Measurements from ENCODE around the gene HOXD8.

HOXD8 gene

DNA sequence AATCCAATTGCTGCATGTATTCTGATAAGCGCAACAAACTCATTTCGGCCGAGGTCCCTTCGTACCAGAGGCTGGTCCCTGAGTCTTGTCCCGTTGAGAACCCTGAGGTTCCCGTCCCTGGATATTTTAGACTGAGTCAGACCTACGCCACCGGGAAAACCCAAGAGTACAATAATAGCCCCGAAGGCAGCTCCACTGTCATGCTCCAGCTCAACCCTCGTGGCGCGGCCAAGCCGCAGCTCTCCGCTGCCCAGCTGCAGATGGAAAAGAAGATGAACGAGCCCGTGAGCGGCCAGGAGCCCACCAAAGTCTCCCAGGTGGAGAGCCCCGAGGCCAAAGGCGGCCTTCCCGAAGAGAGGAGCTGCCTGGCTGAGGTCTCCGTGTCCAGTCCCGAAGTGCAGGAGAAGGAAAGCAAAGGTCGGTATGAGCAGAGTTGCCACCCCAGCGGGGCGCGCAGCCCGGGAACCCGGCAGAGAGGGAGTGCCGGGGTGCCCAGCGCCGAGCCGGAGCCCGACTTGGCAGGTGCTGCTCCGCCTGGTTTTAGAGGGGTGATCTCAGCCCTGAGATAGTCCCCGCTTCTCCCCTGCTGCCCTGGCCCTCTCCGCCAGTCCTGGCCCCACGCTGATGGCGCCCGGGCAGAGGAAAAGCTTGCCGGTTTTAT is 12.2 kb upstream of the HOXD8 start:
- no peak for DNase-seq

DNA sequence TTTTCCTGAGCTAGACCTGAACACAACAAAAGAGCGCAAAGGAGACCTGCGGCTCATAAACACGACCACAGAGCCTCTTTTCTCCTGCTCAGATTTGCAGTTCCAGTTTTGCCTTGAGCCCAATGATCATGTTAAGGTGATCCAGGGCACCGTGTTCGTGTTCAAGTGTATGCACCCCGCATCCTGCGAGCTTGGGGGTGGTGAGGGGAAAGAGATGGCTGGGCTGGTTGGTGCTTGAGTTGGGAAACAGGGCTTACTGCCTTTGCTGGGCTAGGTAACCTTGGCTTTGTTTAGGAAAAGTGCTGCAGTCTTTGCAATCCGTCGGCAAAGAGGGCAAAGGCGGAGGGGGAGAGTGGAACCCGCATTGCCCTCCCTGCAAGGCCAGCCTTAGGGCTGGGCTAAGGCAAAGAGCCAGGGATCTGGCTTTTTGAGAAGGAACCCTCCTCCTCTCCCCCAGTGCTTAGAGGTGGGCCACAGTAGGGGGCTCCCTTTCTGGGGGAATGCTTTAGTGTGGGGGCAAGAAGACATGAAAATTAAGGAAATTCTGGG is 11.6 kb upstream of the HOXD8 start:
- DNase-seq, result no peak

DNA sequence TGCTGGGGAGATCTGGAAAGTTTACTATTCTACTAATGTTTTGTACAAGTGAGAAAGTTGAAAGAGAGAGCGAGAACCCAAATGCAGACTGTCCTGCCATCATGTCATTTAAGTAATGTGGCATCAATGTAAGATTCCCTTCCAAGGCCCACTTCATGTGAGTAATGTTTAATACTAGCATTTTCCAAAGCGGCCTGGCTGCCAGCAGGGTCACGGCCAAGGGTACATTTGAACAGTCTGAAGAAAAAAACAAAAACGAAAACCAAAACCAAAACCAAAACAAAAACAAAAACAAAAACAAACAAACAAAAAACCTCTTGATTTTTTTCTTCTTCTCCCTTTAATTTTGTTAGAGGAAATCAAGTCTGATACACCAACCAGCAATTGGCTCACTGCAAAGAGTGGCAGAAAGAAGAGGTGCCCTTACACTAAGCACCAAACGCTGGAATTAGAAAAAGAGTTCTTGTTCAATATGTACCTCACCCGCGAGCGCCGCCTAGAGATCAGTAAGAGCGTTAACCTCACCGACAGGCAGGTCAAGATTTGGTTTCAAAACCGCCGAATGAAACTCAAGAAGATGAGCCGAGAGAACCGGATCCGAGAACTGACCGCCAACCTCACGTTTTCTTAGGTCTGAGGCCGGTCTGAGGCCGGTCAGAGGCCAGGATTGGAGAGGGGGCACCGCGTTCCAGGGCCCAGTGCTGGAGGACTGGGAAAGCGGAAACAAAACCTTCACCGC is 10.7 kb upstream of the HOXD8 start:
- DNase-seq, result no peak

DNA sequence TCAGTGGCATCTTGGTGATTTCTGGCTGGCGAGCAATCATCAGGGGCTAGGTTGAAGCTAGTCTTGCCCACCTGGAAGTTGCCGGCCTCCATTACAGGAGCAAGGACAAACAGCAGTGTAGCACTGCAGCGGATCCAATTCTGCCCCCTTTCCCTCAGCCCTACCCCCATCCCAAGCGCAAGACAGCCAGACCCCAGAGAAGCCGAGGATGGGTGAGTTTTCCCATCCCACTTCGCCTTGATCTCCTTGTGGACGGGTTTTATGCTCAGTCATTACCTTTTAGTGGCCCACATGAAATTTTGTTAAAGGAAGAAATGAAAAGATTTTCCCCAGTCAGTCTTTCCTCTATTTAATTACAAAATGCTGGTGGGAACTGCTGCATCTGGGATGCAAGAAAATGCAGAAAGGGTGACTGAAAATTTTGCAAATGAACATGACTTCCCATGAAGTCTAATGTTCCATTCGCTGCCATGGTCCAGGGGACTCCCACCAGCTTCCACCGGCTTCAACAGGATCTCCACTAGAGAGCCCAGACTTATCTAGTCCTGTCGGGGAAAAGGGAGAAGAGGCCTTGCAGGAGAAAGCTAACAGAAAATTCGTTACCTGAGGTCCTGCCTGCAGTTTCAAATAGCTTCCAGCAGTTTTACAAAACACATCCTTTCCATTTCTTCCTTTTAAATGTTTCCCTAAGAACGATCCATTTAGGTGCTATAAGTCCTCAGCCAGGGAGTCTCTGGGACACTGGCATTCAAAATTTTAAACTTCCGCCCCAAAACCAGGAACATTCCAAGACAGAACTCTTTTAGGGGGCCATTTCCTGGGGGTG is 8.9 kb upstream of the HOXD8 start:
- no peak for DNase-seq

DNA sequence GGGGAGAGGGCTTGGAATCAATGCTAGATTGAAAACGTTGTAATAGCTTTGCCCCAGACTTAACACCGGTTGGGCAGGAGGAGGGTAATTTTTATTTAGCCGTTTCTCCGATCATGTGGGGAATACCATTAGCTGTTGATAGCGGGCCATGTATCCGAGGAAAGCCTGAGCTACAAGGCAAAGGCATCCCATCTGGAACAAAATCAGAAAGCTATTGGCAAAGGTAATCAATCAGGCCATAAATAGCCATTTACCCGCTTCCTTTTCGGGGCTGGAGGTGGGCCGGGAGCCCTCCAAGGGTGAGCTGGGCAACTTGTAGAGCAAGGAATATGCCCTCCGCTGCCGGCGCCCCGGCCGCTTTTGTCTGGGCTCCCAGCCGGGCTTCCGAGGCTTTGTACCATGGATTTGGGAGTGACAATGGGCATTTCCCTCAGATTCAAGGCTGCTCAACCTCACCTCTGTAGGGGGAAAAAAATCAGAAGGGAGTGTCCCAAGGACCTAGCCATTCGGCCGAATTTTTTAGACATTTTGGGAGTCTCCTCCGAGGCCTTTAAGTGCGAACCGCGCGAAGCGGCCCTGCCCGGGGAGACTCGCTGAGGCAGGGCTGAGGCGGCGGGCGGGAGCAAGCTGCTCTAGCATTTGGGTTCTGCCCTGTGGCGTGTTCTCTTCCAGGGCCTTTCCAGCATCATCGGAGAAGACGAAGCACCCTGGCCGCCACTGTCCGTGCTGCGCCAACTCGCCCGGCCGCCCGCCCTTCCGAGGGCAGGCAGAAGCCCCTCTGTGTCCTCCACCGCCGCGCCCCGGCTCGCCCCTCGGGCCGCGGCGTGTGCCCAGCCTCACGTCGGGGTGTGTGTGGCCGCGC is 8.1 kb upstream of the HOXD8 start:
- no peak for DNase-seq

DNA sequence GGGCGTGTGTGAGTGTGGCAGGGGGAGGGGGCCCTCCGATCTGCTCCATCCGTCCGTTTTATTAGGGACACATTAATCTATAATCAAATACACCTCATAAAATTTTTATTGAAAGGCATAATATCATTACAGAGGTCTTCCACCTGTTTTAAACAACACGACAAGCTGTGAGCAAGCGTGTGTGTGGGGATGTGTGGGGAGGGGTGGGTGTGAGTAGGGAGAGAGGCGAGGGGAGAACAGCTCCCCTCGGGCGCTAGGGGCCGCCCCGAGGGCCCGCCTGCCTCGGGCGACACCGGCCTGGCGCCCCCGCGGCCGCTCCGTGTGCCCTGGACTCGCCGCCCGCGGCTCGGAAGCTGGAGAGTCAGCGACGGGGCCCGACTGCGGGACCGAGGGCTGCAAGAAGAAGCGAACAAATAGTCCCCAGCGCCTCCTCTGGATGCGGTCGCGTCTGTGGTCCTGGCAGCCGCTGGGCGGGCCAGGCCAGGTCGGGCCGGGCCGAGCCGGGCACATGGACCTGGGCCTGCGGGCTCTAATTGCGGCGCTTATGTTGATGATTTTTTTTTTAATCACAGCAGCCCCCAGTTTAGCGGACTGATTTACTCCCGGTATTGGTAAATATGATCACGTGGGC is 7.3 kb upstream of the HOXD8 start:
- DNase-seq, result no peak

DNA sequence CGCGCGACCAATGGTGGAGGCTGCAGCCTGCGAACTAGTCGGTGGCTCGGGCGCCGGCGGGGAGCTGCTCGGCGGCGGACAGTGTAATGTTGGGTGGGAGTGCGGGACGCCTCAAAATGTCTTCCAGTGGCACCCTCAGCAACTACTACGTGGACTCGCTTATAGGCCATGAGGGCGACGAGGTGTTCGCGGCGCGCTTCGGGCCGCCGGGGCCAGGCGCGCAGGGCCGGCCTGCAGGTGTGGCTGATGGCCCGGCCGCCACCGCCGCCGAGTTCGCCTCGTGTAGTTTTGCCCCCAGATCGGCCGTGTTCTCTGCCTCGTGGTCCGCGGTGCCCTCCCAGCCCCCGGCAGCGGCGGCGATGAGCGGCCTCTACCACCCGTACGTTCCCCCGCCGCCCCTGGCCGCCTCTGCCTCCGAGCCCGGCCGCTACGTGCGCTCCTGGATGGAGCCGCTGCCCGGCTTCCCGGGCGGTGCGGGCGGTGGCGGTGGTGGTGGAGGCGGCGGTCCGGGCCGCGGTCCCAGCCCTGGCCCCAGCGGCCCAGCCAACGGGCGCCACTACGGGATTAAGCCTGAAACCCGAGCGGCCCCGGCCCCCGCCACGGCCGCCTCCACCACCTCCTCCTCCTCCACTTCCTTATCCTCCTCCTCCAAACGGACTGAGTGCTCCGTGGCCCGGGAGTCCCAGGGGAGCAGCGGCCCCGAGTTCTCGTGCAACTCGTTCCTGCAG is 6.7 kb upstream of the HOXD8 start, which contains the start of gene HOXD9:
Gene HOXD9 (plus strand): TSS at position 37 of the 728 bp plus-strand sequence. CDS start 50 bp downstream, at position 87.
- DNase-seq, result no peak

GRCh38 chr2:176123411-176124109 is 5.9 kb upstream of the HOXD8 start:
- no peak for DNase-seq

GRCh38 chr2:176124110-176124946 is 5.2 kb upstream of the HOXD8 start:
- no peak for DNase-seq

DNA sequence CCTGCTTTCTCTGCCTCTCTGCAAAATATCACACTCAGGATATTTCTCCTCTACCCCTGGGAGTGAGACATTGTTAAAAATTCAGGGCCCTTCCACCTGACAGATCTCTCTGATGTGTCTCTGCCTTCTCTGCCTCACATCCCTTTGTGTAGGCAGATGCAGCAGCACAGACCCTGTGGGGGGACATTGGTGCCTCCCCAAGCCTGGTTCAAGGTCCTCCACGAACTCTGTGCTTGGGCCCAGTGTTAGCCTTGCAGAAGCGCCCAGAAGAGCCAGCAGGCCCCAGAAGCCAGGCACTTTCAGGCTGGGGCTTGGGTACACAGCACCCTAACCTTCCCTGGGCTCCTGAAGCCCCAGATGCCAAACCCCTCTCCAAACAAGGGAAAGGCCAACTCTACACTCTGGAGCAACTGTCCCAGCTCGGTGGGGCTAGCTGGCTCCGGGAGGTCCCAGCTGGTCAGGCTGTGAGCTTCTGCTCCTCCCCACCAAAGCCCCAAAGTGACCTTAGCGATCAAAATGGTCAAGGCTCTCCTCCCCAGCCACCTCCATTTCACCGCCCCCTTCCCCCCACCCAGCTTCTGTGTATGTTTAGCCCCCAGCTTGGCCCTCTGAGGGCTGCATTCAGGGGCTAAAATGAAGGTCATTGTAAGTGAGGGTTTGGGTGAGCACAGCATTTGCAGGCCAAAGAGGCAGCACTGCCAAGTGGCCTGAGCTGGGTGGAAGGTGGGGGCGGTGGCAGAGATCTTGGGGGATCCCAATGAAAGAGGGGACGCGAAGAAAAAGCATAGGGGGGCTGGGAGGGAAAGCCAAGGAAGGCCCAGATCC is 4.3 kb upstream of the HOXD8 start:
- DNase-seq, result no peak

DNA sequence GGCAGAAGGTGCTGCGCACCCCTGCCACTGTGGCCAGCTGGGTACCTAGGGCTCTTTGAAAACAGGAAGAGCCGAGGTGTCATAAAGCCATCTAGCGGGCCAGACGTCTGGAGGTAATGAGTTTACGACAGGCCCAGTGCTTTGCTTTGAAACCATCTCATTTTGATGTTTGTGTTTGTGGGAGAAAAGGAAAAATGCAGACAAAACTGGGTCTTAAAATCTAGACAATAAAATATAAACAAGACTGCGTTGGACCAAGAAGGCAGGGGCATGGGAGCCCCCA is 3.8 kb upstream of the HOXD8 start:
- DNase-seq, result no peak

GRCh38 chr2:176126929-176127773 is 2.4 kb upstream of the HOXD8 start:
- DNase-seq, result peak; percentile 25

GRCh38 chr2:176127774-176128072 is 1.8 kb upstream of the HOXD8 start:
- DNase-seq, result no peak

GRCh38 chr2:176128172-176128981 is 1.1 kb upstream of the HOXD8 start:
- no peak for DNase-seq

GRCh38 chr2:176129813-176130146 is 275 bp downstream of the HOXD8 start:
- no peak for DNase-seq

GRCh38 chr2:176130147-176130956 is 847 bp downstream of the HOXD8 start:
- DNase-seq, result no peak

Data from NCI-H1436 treated with DMSO at 0.1 percent for 48 hours (cell line).